Peyer's patch (tissue), 4 donors: ENCODE measurements around the gene ZNF135. TPM values are rescaled to one million over a fixed set of nuclear protein-coding genes. Genes with fewer than 3 reads are reported as not detected.

Experiments used
- DNase-seq, 3 donors: peaks; one replicate each; pipeline ENCODE4 v3.0.0-alpha.2; 2017 to 2019
- H3K27ac ChIP-seq, 4 donors: fragments of 200-600 bp; sonication (generic); one replicate each; pipeline ENCODE4 v1.5.1; 2016 to 2019
- H3K27me3 ChIP-seq, 2 donors: fragments of 200-600 bp; sonication (generic); one replicate each; pipeline ENCODE4 v1.5.1; 2019
- H3K36me3 ChIP-seq, 3 donors: fragments of 200-600 bp; sonication (generic); one replicate each; pipeline ENCODE4 v1.5.1; 2016 to 2019
- H3K4me1 ChIP-seq, 4 donors: fragments of 200-600 bp; sonication (generic); one replicate each; pipeline ENCODE4 v1.5.1; 2016 to 2019
- H3K4me3 ChIP-seq, 4 donors: fragments of 200-600 bp; sonication (generic); 1 replicate in 3 of 4; 2 replicates in 1 of 4; pipeline ENCODE4 v1.5.1; 2016 to 2019; ENCODE audit warnings: mild to moderate bottlenecking in 1 of 4
- H3K9me3 ChIP-seq, 4 donors: fragments of 200-600 bp; sonication (generic); one replicate each; pipeline ENCODE4 v1.5.1; 2016 to 2019; ENCODE audit warnings: mild to moderate bottlenecking in 1 of 4
- POLR2A ChIP-seq, 2 donors: fragments of 450-650 bp; IDR thresholded peaks; one replicate each; pipeline ENCODE4 v1.5.1; 2017; ENCODE audit warnings: antibody characterized with exemption in 2 of 2, mild to moderate bottlenecking in 2 of 2, moderate library complexity in 2 of 2
- total RNA-seq, 4 donors: library from RNA; depleted of rRNA; stranded (reverse); fragments of >200 nt; gene quantifications; one replicate each; pipeline ENCODE4 v1.1.0, GENCODE V29; 2016
- TF ChIP-seq, protein P1 (sequence below), 6 experiments: fragments of 450-650 bp in 4 of 6; fragments of 200-600 bp in 2 of 6; sonication (generic) in 1 of 6; IDR thresholded peaks; one replicate each; pipeline ENCODE4 v1.5.1; 2017 to 2019; ENCODE audit warnings: antibody characterized with exemption in 6 of 6, mild to moderate bottlenecking in 3 of 6, moderate library complexity in 1 of 6

ZNF135 gene
- total RNA-seq, 4 donors from 2014 or later = 1.2 to 6.6 (median 4.0) TPM

DNA sequence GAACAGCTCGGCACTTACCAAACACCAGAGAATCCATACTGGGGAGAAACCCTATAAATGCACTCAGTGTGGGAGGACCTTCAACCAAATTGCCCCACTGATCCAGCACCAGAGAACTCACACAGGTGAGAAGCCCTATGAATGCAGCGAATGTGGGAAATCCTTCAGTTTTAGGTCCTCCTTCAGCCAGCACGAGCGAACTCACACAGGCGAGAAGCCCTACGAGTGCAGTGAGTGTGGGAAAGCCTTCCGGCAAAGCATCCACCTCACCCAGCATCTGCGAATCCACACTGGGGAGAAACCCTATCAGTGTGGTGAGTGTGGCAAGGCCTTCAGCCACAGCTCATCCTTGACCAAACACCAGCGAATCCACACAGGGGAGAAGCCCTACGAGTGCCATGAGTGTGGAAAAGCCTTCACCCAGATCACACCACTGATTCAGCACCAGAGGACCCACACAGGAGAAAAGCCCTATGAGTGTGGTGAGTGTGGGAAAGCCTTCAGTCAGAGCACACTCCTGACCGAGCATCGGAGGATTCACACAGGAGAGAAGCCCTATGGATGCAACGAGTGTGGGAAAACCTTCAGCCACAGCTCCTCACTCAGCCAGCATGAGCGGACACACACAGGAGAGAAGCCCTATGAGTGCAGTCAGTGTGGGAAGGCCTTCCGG lies 8.3 kb downstream of the ZNF135 start:
- no peak for TF ChIP-seq POLR2A (IDR thresholded peaks at IDR 0.05)
- TF ChIP-seq, protein P1, sequence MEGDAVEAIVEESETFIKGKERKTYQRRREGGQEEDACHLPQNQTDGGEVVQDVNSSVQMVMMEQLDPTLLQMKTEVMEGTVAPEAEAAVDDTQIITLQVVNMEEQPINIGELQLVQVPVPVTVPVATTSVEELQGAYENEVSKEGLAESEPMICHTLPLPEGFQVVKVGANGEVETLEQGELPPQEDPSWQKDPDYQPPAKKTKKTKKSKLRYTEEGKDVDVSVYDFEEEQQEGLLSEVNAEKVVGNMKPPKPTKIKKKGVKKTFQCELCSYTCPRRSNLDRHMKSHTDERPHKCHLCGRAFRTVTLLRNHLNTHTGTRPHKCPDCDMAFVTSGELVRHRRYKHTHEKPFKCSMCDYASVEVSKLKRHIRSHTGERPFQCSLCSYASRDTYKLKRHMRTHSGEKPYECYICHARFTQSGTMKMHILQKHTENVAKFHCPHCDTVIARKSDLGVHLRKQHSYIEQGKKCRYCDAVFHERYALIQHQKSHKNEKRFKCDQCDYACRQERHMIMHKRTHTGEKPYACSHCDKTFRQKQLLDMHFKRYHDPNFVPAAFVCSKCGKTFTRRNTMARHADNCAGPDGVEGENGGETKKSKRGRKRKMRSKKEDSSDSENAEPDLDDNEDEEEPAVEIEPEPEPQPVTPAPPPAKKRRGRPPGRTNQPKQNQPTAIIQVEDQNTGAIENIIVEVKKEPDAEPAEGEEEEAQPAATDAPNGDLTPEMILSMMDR (IDR thresholded peaks at IDR 0.05) = no peak
- peaks cover 0 to 82% (median 21%) of the 10 kb centered on the region in 4 donors for H3K9me3 ChIP-seq
- H3K4me1 ChIP-seq = no peaks in the 10 kb centered on the region
- H3K36me3 ChIP-seq = peaks cover 0 to 37% (median 0%) of the 10 kb centered on the region in 3 donors
- no peak overlapping the region for H3K4me3 ChIP-seq
- no peaks in the 10 kb centered on the region for H3K27me3 ChIP-seq
- H3K27ac ChIP-seq = no peak overlapping the region
- DNase-seq = no peak

DNA sequence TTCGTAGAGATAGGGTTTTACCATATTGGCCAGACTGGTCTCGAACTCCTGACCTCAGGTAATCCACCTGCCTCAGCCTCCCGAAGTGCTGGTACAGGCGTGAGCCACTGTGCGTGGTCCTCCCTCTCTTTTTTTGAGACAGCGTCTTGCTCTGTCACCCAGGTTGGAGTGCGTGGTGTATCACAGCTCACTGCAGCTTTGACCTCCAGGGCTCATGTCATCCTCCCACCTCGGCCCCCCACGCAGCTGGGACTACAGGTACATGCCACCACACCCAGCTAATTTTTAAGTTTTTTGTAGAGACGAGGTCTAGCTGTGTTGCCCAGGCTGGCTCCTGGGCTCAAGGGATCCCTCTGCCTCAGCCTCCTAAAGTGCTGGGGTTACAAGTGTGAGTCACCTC lies 20.7 kb downstream of the ZNF135 start:
- Histone ChIP-seq H3K9me3 (peaks cover 0 to 42% (median 14%) of the 10 kb centered on the region in 4 donors), H3K36me3 (peaks cover 0 to 10% (median 0%) of the 10 kb centered on the region in 3 donors), H3K27ac (no peak overlapping the region), H3K4me1 (no peaks in the 10 kb centered on the region), H3K4me3 (no peak overlapping the region), H3K27me3 (no peaks in the 10 kb centered on the region)
- TF ChIP-seq, protein P1 (IDR thresholded peaks at IDR 0.05) = no peak
- TF ChIP-seq POLR2A (IDR thresholded peaks at IDR 0.05) = no peak
- DNase-seq = no peak

DNA sequence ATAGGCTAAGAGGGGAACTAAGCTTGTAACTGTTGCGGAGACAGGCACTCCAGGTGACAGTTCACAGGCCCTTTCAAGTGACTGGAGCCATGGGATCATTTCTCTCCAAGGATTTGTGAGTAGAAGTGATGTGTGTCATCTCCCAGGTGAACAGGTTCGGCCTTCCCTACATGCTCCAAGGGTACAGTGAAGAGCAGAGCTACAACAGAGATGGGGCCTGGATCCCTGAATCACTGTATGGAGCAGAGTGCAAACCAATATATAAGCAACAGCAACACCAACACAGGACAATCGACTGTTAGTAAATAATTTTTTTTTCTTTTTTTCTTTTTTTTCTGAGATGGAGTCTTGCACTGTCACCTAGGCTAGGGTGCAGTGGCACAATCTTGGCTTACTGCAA lies 23.9 kb downstream of the ZNF135 start:
- DNase-seq = no peak
- H3K27me3 ChIP-seq = no peaks in the 10 kb centered on the region
- TF ChIP-seq, protein P1 (IDR thresholded peaks at IDR 0.05) = no peak
- no peak for TF ChIP-seq POLR2A (IDR thresholded peaks at IDR 0.05)
- H3K4me1 ChIP-seq = no peaks in the 10 kb centered on the region
- no peak overlapping the region for H3K4me3 ChIP-seq
- no peak overlapping the region for H3K27ac ChIP-seq
- peaks cover 0 to 66% (median 17%) of the 10 kb centered on the region in 4 donors for H3K9me3 ChIP-seq
- peaks cover 0 to 37% (median 0%) of the 10 kb centered on the region in 3 donors for H3K36me3 ChIP-seq

DNA sequence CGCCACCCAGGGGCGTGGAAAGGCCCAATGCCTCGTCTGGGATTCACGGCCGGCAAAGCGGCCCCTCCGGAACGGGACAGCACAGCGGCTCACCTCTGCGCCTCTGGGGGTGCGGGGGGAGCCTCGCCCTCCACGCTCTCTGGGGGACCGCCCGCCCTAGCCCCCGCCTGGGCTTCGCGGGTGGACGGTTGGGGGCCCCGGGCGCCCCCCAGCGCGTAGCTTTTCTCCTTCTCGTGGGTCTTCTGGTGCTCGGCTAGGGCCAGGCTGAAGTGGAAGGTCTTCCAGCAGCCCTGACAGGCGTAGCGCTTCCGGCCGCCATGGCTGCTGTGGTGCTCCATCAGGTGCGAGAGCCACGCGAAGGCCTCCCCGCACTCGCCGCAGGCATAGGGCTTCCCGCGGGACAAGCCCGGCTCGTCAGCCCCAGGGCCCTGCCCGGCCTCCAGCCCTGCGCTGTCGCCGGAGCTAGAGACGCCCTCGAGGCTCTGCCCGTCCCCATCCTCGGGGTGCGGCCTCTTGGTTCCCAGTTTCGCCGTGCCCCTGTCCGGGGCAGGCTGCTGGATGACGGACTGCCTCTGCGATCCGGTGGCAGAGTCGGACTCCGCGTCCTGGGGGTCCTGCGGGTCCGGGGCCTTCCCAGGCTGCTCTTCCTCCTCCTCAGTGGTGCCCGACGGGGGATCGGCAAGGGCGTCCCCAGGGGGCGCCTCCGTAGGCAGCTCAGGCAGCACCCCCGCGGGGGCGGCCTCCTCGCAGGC lies 25.7 kb downstream of the ZNF135 start:
- TF ChIP-seq, protein P1 (IDR thresholded peaks at IDR 0.05) = no peak
- no peak for TF ChIP-seq POLR2A (IDR thresholded peaks at IDR 0.05)
- peaks cover 0 to 42% (median 0%) of the 10 kb centered on the region in 3 donors for H3K36me3 ChIP-seq
- H3K4me1 ChIP-seq = no peaks in the 10 kb centered on the region
- DNase-seq = no peak
- H3K27me3 ChIP-seq = no peaks in the 10 kb centered on the region
- H3K27ac ChIP-seq = no peak overlapping the region
- H3K9me3 ChIP-seq = peaks cover 0 to 75% (median 17%) of the 10 kb centered on the region in 4 donors
- no peak overlapping the region for H3K4me3 ChIP-seq

DNA sequence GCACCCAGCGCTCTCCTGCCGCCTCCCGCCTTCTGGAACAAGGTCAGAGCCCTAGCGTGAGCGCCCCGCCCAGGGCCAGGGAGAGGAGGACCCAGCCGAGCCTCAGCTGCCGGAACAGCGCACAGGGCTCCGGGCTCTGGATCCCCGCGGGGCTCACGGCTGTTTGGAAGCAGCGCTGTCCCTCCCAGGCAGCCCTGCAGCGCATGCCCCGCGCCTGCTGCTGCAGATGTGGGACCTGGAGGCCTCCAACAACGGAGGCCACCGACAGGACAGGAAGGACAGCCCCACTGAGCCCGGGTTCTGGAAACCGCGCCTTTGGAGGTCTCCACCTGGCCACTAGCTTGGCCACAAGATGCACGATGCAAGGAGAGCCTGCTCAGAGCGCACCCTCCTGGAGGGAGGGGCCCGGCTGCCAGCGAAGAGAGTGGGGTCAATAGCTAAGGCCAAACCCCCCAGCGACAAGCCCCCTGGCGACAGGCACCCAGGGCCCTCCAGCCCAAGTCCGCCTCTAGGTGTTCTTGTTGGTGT lies 26.3 kb downstream of the ZNF135 start:
- H3K27ac ChIP-seq = no peak overlapping the region
- peaks cover 0 to 42% (median 0%) of the 10 kb centered on the region in 3 donors for H3K36me3 ChIP-seq
- peaks cover 0 to 82% (median 13%) of the 10 kb centered on the region in 4 donors for H3K9me3 ChIP-seq
- DNase-seq = no peak
- H3K27me3 ChIP-seq = no peaks in the 10 kb centered on the region
- no peaks in the 10 kb centered on the region for H3K4me1 ChIP-seq
- TF ChIP-seq POLR2A (IDR thresholded peaks at IDR 0.05) = no peak
- TF ChIP-seq, protein P1 (IDR thresholded peaks at IDR 0.05) = no peak
- no peak overlapping the region for H3K4me3 ChIP-seq
